K562 (cell line): ENCODE results near the gene RXFP1. TPM values are rescaled to one million over a fixed set of nuclear protein-coding genes. Genes with fewer than 3 reads are reported as not detected.

Experiments used
- ATAC-seq: fragments of 200-7000 bp; cut with Tn5 transposase; 3 replicates; pipeline ENCODE4 v1.9.1; 2020; ENCODE audit warnings: moderate library complexity
- BruUV-seq: library from RNA; stranded (reverse); fragments of 400-500 nt; replicated peaks from 2 replicates; lab custom pipeline; 2021; lab: Mats Ljungman, UMichigan
- CTCF ChIA-PET: fragments of 300-600 bp; formaldehyde crosslinking; extraction: SDS; loops from one replicate; lab custom pipeline; 2021; ENCODE audit warnings: low intra/inter-chr PET ratio; lab: Yijun Ruan, JAX
- POLR2A ChIA-PET: fragments of 300-600, 350-650 bp; sonication (Branson Sonifier 250); formaldehyde crosslinking; extraction: SDS; loops from one replicate; lab custom pipeline; 2021; ENCODE audit warnings: antibody characterized with exemption, inconsistent platforms; lab: Yijun Ruan, JAX
- DNase-seq, 4 experiments: peaks; one replicate each; pipeline versions ENCODE4 v3.0.0 to v3.0.0-alpha.2; 2011 to 2018; ENCODE audit warnings: low spot score in 3 of 4, mixed read lengths in 3 of 4; ENCODE audit errors: extremely low read depth in 1 of 4
- FAIRE-seq: peaks from 2 replicates; lab custom pipeline; 2011; peaks lifted over from hg19 to GRCh38; lab: Jason Lieb, UNC
- H2AFZ ChIP-seq: 2 replicates; pipeline ENCODE4 v1.6.0; 2011; ENCODE audit warnings: low read depth, low read length, control low read depth, inconsistent platforms
- H3K27ac ChIP-seq: fragments of 200-600 bp; 3 replicates; pipeline ENCODE4 v1.8.0; 2011; ENCODE audit warnings: low read depth, mild to moderate bottlenecking, control low read depth, inconsistent platforms, low read length, moderate library complexity, mixed read lengths; ENCODE audit errors: extremely low read depth
- H3K27me3 ChIP-seq, 2 experiments: fragments of 300-600 bp in 1 of 2; 2 replicates in 1 of 2; 3 replicates in 1 of 2; pipeline versions ENCODE4 v1.6.0 to v1.8.0; 2011; ENCODE audit warnings: inconsistent platforms in 2 of 2, low read length in 2 of 2, mild to moderate bottlenecking in 1 of 2, mixed read lengths in 1 of 2, moderate library complexity in 1 of 2; ENCODE audit not compliant: control insufficient read depth in 2 of 2, insufficient read depth in 2 of 2
- H3K36me3 ChIP-seq: fragments of 300-600 bp; 3 replicates; pipeline ENCODE4 v1.8.0; 2011; ENCODE audit warnings: mild to moderate bottlenecking, low read length, inconsistent platforms; ENCODE audit not compliant: control insufficient read depth, insufficient read depth
- H3K4me1 ChIP-seq, 2 experiments: fragments of 200-600 bp in 1 of 2; replicated peaks in 1 of 2; 2 replicates in 1 of 2; 3 replicates in 1 of 2; pipeline versions ENCODE4 v1.5.1 to v1.8.0; 2011; ENCODE audit warnings: inconsistent platforms in 2 of 2, low read length in 2 of 2, mild to moderate bottlenecking in 1 of 2, mixed read lengths in 1 of 2, moderate library complexity in 1 of 2; ENCODE audit not compliant: control insufficient read depth in 2 of 2, insufficient read depth in 2 of 2
- H3K4me2 ChIP-seq: 2 replicates; pipeline ENCODE4 v1.6.1; 2011; ENCODE audit warnings: low read length, control low read depth, inconsistent platforms, mixed read lengths; ENCODE audit not compliant: insufficient read depth
- H3K4me3 ChIP-seq: fragments of 200-600 bp; sonication (generic), shearing (Covaris generic); 2 replicates; pipeline ENCODE4 v1.5.1; 2016; ENCODE audit warnings: control low read depth, inconsistent platforms
- H3K79me2 ChIP-seq: fragments of 200-600 bp; 3 replicates; pipeline ENCODE4 v1.8.0; 2011; ENCODE audit warnings: low read length, inconsistent platforms; ENCODE audit not compliant: control insufficient read depth, insufficient read depth
- H3K9ac ChIP-seq, 2 experiments: 2 replicates each; pipeline versions ENCODE4 v1.6.0 to v1.6.1; 2011; ENCODE audit warnings: low read depth in 2 of 2, low read length in 2 of 2, control low read depth in 1 of 2, inconsistent platforms in 1 of 2, mild to moderate bottlenecking in 1 of 2, mixed read lengths in 1 of 2; ENCODE audit not compliant: insufficient read depth in 1 of 2
- H3K9me1 ChIP-seq: one replicate; pipeline ENCODE4 v1.6.0; 2011; ENCODE audit warnings: inconsistent platforms, mild to moderate bottlenecking, low read length, moderate library complexity; ENCODE audit not compliant: control insufficient read depth, insufficient read depth
- H3K9me3 ChIP-seq: replicated peaks from 2 replicates; pipeline ENCODE4 v1.5.1; 2011; ENCODE audit warnings: low read depth, low read length, inconsistent platforms; ENCODE audit not compliant: control insufficient read depth, insufficient read depth
- H4K20me1 ChIP-seq: replicated peaks from 2 replicates; pipeline ENCODE4 v1.6.1; 2011; ENCODE audit warnings: low read length, inconsistent platforms, mixed read lengths; ENCODE audit not compliant: control insufficient read depth, insufficient read depth
- ATF1 ChIP-seq, 2 experiments: fragments of 450-650 bp in 1 of 2; IDR thresholded peaks; 2 replicates each; pipeline ENCODE4 v1.6.1; 2016; ENCODE audit warnings: missing compliant biosample characterization in 1 of 2, missing genetic modification characterization in 1 of 2
- CEBPB ChIP-seq: fragments of 450-650 bp; IDR thresholded peaks from 2 replicates; pipeline ENCODE4 v1.6.1; 2016; ENCODE audit warnings: missing genetic modification characterization, missing compliant biosample characterization
- FOXK2 ChIP-seq, 2 experiments: fragments of 450-650 bp; IDR thresholded peaks in 1 of 2; conservative IDR thresholded peaks in 1 of 2; 2 replicates each; pipeline ENCODE4 v1.6.1; 2016; ENCODE audit warnings: low read depth in 2 of 2, mild to moderate bottlenecking in 1 of 2
- GATAD2B ChIP-seq: fragments of 450-650 bp; IDR thresholded peaks from 2 replicates; pipeline ENCODE4 v1.6.1; 2017; ENCODE audit warnings: mild to moderate bottlenecking, borderline replicate concordance
- NCOA2 ChIP-seq, 2 experiments: fragments of 450-650 bp; IDR thresholded peaks; 2 replicates each; pipeline ENCODE4 v1.6.1; 2018; ENCODE audit warnings: mild to moderate bottlenecking in 2 of 2, moderate library complexity in 1 of 2; ENCODE audit not compliant: partially characterized antibody in 2 of 2
- NFIC ChIP-seq: fragments of 450-650 bp; IDR thresholded peaks from 2 replicates; pipeline ENCODE4 v1.6.1; 2017; ENCODE audit warnings: mild to moderate bottlenecking, inconsistent platforms
- RBFOX2 ChIP-seq: fragments of 200-400 bp; formaldehyde crosslinking; IDR thresholded peaks from 2 replicates; pipeline ENCODE4 v1.6.1; 2017; ENCODE audit warnings: low read depth, mild to moderate bottlenecking, low read length, moderate library complexity
- SMAD2 ChIP-seq: fragments of 150-350 bp; IDR thresholded peaks from 2 replicates; pipeline ENCODE4 v1.6.1; 2014; ENCODE audit warnings: low read depth, mild to moderate bottlenecking, low read length
- SRSF7 ChIP-seq: fragments of 200-400 bp; formaldehyde crosslinking; optimal IDR thresholded peaks from 2 replicates; pipeline ENCODE3; 2017; ENCODE audit warnings: mild to moderate bottlenecking, low read depth, low read length
- TEAD2 ChIP-seq: fragments of 450-650 bp; IDR thresholded peaks from 2 replicates; pipeline ENCODE4 v1.6.1; 2016; ENCODE audit warnings: missing genetic modification characterization, control low read depth, missing compliant biosample characterization
- ZNF354B ChIP-seq: fragments of 250-450 bp; sonication (Bioruptor Pico); IDR thresholded peaks from 2 replicates; pipeline ENCODE4 v1.4.0; 2020
- WGBS: fragments of 100-300 bp; shearing (Covaris generic); methylation state at CpG from one replicate; pipeline ENCODE4 v1.1.6; 2016; ENCODE audit warnings: low coverage, mixed read lengths; ENCODE audit not compliant: insufficient coverage; ENCODE audit errors: missing lambda C conversion rate; 5-methylcytosine and 5-hydroxymethylcytosine counted together
- in situ Hi-C: fragments of 300-500 bp; cut with MboI; formaldehyde crosslinking; loops from 4 replicates; pipeline ENCODE4 v1.15.0; 2018; ENCODE audit warnings: inconsistent platforms, mixed read lengths
- intact Hi-C: fragments of 100-400 bp; cut with micrococcal nuclease; formaldehyde crosslinking; loops from 2 replicates; pipeline ENCODE4 v1.14.2; 2022
- polyA plus RNA-seq, 8 experiments: library from polyadenylated mRNA; depleted of rRNA in 4 of 8; stranded (reverse) in 5 of 8; unstranded in 3 of 8; fragments of >200 nt; fragmentation: Nextera tagmentation in 2 of 8; fragmentation: Illumina TruSeq in 1 of 8; extraction: Ambion mirVana in 2 of 8; extraction: Trizol in 1 of 8; gene quantifications; 2 replicates each; pipeline versions ENCODE4 v1.2.1 to v1.2.3, GENCODE V29; 2011 to 2014; ENCODE audit warnings: inconsistent platforms in 1 of 8, missing spikeins in 1 of 8
- total RNA-seq, 7 experiments: library from RNA; depleted of rRNA in 6 of 7; stranded (reverse); fragments of >200 nt in 6 of 7; fragmentation: Illumina TruSeq in 2 of 7; extraction: Trizol in 2 of 7; gene quantifications; 2 replicates each; pipeline versions ENCODE4 v1.2.1 to v1.2.3, GENCODE V29; 2011 to 2021; ENCODE audit warnings: low replicate concordance in 1 of 7
- TF ChIP-seq, protein P1 (sequence below): fragments of 450-650 bp; formaldehyde crosslinking; IDR thresholded peaks from 2 replicates; pipeline ENCODE4 v1.4.0; 2020; ENCODE audit warnings: mild to moderate bottlenecking, moderate library complexity
- TF ChIP-seq, protein P2 (sequence below): fragments of 150-350 bp; conservative IDR thresholded peaks from 2 replicates; pipeline ENCODE4 v1.6.1; 2014; ENCODE audit warnings: low read length
- TF ChIP-seq, protein P3 (sequence below): fragments of 450-650 bp; IDR thresholded peaks from one replicate; pipeline ENCODE4 v1.6.1; 2018; ENCODE audit warnings: mild to moderate bottlenecking, moderate library complexity; ENCODE audit not compliant: partially characterized antibody

RXFP1 gene
- total and polyA plus RNA-seq, 9 of the 15 experiments (the other 6 are each of a cell fraction or from before 2014, with no cell fraction given), result 0.03 to 0.06 (median 0.04) TPM; not detected in 6

DNA sequence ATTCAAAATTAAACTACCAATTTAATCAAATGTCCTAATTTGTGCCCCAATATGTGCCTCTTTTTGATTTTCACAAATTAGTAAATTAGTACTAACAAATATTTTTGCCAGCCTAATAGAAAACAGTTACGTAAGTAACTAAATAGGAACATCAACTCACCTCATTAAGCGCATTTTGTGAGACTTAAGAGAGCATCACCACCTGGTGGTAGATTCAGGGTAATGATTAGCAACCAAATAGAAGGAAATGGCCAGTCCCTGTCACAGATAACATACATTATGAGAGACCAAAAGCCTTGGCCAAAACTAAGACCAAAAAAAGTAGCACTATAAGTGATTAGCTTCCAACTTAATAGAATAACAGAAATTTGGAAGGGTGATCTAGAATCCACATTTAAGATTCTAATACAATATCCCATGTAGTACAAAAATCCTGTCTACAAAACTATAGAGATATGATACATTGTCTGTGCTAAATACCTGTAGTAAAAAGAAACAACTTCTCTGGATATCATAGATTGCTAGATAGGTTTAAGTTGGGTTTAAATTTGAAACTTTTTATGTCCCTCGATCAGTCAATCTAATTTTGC lies 103.3 kb downstream of the RXFP1 start (continued):
- TF ChIP-seq, protein P1, sequence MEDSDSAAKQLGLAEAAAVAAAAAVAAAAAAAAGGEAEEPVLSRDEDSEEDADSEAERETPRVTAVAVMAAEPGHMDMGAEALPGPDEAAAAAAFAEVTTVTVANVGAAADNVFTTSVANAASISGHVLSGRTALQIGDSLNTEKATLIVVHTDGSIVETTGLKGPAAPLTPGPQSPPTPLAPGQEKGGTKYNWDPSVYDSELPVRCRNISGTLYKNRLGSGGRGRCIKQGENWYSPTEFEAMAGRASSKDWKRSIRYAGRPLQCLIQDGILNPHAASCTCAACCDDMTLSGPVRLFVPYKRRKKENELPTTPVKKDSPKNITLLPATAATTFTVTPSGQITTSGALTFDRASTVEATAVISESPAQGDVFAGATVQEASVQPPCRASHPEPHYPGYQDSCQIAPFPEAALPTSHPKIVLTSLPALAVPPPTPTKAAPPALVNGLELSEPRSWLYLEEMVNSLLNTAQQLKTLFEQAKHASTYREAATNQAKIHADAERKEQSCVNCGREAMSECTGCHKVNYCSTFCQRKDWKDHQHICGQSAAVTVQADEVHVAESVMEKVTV (CRISPR knock-in tag), result peak; percentile 83
- no peak for TF ChIP-seq GATAD2B
- no peak for TF ChIP-seq CEBPB (tag)

DNA sequence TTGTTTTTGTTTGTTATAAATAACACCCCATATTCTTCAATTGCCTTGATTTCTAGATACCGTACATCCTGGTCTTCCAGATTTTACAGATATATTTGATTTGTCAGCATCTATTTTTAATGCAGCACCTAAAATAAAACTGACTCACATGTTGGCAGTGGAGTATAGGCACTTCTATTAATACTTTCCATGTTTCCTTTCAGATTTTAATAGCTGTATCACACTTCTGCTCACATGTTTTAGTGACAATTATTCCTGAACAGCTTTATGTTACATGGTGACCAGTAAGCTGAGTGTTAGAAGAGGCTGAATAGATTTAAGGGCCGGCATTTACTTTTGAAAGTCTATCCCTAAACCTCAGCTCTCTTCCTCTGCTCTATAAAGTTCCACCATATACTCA lies 103.9 kb downstream of the RXFP1 start:
- no peak overlapping the region for H3K9ac ChIP-seq
- no peaks in the 10 kb centered on the region for H3K36me3 ChIP-seq
- BruUV-seq, result no TSS peak
- 17% methylated on average over 2 of the region's 2 CpGs for WGBS
- H4K20me1 ChIP-seq, result no peaks in the 10 kb centered on the region
- TF ChIP-seq NFIC (no peak), NCOA2 (IDR thresholded peaks at IDR 0.05; ENCODE audit: partially characterized antibody in 2 of 2) (no peak), FOXK2 (conservative IDR thresholded peaks at IDR 0.05 in 1 of 2, IDR thresholded peaks at IDR 0.05 in 1 of 2; ENCODE audit: low read depth in 2 of 2) (no peak), RBFOX2 (no peak), SMAD2 (no peak), TEAD2 (tag) (no peak), ATF1 (CRISPR knock-in tag; IDR thresholded peaks at IDR 0.05) (no peak), ATF1 (tag; IDR thresholded peaks at IDR 0.05) (no peak), ZNF354B (CRISPR knock-in tag) (no peak), SRSF7 (no peak)
- TF ChIP-seq, protein P2, sequence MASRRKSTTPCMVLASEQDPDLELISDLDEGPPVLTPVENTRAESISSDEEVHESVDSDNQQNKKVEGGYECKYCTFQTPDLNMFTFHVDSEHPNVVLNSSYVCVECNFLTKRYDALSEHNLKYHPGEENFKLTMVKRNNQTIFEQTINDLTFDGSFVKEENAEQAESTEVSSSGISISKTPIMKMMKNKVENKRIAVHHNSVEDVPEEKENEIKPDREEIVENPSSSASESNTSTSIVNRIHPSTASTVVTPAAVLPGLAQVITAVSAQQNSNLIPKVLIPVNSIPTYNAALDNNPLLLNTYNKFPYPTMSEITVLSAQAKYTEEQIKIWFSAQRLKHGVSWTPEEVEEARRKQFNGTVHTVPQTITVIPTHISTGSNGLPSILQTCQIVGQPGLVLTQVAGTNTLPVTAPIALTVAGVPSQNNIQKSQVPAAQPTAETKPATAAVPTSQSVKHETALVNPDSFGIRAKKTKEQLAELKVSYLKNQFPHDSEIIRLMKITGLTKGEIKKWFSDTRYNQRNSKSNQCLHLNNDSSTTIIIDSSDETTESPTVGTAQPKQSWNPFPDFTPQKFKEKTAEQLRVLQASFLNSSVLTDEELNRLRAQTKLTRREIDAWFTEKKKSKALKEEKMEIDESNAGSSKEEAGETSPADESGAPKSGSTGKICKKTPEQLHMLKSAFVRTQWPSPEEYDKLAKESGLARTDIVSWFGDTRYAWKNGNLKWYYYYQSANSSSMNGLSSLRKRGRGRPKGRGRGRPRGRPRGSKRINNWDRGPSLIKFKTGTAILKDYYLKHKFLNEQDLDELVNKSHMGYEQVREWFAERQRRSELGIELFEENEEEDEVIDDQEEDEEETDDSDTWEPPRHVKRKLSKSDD, result no peak
- TF ChIP-seq, protein P3, sequence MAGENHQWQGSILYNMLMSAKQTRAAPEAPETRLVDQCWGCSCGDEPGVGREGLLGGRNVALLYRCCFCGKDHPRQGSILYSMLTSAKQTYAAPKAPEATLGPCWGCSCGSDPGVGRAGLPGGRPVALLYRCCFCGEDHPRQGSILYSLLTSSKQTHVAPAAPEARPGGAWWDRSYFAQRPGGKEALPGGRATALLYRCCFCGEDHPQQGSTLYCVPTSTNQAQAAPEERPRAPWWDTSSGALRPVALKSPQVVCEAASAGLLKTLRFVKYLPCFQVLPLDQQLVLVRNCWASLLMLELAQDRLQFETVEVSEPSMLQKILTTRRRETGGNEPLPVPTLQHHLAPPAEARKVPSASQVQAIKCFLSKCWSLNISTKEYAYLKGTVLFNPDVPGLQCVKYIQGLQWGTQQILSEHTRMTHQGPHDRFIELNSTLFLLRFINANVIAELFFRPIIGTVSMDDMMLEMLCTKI, result no peak
- no peak for DNase-seq
- H3K79me2 ChIP-seq, result no peaks in the 10 kb centered on the region
- no peak overlapping the region for H3K4me2 ChIP-seq
- H3K9me3 ChIP-seq, result no peaks in the 10 kb centered on the region
- no peaks in the 10 kb centered on the region for H3K27me3 ChIP-seq
- no peaks in the 10 kb centered on the region for H3K9me1 ChIP-seq
- H3K4me1 ChIP-seq, result no peaks in the 10 kb centered on the region
- ATAC-seq, result no peak
- H2AFZ ChIP-seq, result no peak overlapping the region
- H3K4me3 ChIP-seq, result no peak overlapping the region
- no peak overlapping the region for H3K27ac ChIP-seq
- in situ Hi-C loops (no loop called here), intact Hi-C loops (loop anchor here (1.0 to 10.0 kb wide), 6 partner anchors 129 to 819 kb away; no protein-coding TSS in a partner anchor)
- FAIRE-seq, result no peak
- ChIA-PET CTCF (interaction anchor here (0.5 to 3.3 kb wide), 5 partner anchors 129 to 804 kb away, joined by 3 to 33 read pairs (median 6); no protein-coding TSS in a partner anchor), POLR2A (interaction anchor here (1.0 kb wide), 1 partner anchor 370 kb away, joined by 3 read pairs; no protein-coding TSS in a partner anchor)
